GM12801 (cell line): ENCODE data around the gene FAM114A2.

Source experiments
- TF ChIP-seq, protein P1 (sequence below): IDR thresholded peaks from one replicate; pipeline ENCODE4 v1.5.1; 2011; ENCODE audit warnings: control low read depth; ENCODE audit not compliant: insufficient read length; ENCODE audit errors: extremely low read depth

Gene FAM114A2

DNA sequence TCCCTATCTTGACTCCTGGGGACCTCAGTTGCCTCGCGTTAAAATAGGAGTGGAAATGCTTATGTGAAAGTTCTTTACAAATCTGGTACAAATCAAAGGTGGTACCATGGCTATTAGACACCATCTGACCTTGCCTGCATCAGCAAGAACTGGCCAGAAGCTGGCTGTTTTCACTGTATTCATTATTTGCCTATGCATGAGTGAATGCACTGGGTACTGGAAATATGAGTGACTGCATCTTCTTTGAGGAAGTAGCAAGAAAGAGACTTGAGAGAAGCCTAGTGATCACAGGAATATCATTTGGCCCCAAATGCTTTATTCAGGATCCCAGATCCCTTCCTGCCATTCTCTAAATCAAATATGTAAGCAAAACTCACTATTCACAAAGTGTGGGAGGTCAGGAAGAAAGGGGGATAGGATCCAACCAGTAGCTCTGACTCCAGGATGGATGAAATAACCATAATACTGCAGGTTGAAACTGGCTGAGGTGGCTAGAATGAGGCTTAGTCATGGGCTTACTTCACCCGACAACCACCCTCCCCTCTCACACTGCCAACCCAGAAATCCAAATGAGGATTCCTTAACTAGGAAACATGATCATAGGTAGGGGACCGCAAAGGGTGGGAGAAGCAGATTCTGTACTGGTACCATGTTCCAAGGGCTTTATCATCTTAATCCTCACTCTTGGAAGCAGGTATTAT lies 56.7 kb downstream of the FAM114A2 start:
- TF ChIP-seq, protein P1, sequence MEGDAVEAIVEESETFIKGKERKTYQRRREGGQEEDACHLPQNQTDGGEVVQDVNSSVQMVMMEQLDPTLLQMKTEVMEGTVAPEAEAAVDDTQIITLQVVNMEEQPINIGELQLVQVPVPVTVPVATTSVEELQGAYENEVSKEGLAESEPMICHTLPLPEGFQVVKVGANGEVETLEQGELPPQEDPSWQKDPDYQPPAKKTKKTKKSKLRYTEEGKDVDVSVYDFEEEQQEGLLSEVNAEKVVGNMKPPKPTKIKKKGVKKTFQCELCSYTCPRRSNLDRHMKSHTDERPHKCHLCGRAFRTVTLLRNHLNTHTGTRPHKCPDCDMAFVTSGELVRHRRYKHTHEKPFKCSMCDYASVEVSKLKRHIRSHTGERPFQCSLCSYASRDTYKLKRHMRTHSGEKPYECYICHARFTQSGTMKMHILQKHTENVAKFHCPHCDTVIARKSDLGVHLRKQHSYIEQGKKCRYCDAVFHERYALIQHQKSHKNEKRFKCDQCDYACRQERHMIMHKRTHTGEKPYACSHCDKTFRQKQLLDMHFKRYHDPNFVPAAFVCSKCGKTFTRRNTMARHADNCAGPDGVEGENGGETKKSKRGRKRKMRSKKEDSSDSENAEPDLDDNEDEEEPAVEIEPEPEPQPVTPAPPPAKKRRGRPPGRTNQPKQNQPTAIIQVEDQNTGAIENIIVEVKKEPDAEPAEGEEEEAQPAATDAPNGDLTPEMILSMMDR: no peak

DNA sequence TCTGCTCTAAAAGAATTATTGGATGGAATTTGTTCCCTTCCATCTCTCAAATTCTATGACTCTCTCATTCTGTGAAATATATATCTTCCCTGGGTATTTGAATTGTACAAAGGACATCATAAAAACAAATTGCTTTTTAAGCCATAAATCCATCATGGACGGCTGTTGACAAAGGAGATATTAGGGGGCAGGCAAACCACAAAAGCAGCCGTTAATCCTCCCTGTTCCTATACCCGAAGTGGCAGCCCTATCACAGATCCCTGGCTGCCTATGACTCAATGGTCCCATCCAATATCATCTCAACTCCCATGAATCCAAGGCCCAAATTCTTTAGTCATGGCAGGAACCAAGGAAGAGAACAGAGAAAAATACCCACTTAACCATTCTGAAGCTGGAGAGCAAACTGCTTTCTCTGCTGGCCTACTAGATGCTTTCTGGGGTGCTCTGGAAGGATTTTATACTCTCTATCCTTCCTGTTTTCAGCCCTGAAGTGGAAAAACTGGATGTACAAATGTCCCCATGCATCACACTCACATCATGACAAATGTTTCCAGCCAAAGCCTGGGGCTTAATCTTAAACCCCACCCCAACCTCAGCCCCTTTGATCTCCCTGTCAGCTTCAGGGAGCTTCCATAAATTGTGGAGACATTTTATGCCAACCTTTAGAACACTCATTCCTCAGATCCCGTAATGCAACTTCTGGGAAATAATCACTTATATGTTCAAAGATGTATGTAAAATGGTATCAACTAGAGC lies 59.5 kb downstream of the FAM114A2 start:
- TF ChIP-seq, protein P1: no peak

DNA sequence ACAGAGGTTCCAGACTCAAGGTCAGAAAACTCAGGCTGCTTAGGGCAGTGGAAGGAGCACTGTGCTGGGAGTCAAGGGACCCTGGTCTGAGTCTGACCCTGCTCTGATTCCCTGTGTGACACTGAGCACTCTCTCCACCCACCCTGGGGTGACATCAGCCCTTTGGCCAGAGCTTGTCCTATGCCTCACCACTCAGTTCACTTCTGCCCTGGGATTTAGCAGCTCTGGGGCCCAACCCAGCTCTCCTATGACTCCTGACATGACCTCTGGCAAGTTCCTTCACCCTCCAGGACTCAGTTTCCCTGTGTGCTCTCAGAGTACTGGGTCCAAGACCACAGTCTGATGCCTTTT lies 63.9 kb downstream of the FAM114A2 start:
- TF ChIP-seq, protein P1: no peak

DNA sequence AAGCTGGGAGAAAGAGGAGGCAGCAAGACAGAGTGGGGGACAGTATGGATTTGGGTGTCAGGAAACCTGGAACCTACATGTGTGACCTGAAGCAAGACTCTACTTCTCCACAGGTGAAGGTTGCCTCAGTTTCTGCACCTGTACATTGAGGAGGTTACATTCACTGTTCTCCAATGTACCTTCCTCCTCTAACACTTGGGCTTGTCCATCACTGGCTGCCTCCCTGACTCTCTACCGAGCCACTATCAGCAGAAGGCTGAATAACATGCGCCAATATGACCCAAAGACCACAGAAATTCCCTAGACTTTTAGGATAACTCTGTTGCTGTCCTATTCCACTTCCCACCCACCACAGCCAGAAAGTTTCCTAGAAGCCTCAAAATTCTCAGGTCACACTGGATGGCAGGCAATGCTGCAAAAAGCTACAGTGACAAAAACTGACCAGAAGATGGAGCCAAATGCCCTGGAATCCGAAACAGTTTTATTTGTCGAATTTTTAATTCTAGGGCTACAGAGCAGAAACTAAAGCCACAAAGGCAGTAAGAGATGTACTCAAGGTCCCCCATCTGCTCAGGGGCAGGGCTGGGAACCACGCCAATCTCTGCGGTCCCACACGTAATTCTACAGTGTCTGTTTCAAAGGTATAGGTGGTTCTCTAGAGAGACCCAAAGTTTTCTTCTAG lies 64.4 kb downstream of the FAM114A2 start:
- TF ChIP-seq, protein P1: no peak

DNA sequence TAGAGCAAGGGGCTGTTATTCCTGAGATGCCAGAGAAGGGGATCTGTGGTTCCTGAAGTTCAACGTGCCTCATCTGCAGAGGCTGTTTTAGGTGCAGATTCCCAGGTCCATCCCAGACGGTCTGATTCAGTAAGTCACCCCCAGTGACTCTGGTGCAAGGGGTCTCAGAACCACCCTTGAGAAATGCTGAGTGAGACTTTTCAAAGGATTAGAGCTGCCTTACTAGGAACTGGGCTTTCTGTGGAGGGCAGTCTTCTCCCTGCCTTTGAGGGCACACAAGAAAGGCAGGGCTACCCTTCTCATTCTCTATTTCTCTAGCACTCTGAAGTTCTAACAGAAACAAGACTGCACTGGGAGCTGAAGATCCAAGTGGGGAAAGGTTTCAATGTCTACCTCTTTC lies 66.5 kb downstream of the FAM114A2 start:
- TF ChIP-seq, protein P1: no peak

DNA sequence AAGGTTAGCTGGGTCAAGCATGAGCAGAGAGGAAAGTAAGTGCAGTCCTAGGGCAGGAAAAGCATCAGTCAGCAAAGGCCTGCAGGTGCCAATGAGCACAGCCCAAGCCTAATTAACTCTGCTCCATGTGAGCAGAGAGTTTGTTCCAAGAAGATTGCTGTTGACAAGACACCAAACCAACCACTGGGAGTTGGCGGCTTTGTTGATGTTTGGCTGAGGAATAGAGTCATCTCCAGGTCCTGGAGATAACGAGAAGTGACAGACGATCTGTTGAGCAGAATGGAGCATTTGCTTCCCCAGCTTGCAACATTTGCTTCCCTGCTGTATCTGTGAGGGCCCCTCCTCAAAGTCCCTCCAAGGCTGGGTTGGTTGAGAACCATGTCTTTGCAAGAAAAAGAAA lies 68.2 kb downstream of the FAM114A2 start:
- TF ChIP-seq, protein P1: no peak

DNA sequence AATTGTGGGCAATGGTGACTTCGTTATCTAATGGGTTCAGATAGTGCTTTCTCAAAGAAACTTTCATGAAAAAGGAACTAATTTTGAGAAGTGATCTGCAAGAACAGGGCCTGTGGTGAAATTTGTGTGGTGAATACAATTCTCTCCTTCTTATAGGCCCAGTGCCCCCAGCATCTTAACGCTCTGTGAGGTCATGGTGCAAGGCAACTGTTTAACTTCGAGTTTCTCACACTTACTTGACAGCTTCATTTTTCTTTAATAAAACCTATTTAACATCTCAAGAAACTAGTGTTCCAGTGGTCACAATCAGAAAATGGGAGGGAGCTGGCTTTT lies 69.2 kb downstream of the FAM114A2 start:
- TF ChIP-seq, protein P1: no peak
